ENCODE measurements around the gene MAFG. TPM values are rescaled to one million over a fixed set of nuclear protein-coding genes. Genes with fewer than 3 reads are reported as not detected.

The MAFG gene
- polyA plus RNA-seq, 1 of the 3 experiments (the other 2 are of a cell fraction): 38.7 TPM

DNA sequence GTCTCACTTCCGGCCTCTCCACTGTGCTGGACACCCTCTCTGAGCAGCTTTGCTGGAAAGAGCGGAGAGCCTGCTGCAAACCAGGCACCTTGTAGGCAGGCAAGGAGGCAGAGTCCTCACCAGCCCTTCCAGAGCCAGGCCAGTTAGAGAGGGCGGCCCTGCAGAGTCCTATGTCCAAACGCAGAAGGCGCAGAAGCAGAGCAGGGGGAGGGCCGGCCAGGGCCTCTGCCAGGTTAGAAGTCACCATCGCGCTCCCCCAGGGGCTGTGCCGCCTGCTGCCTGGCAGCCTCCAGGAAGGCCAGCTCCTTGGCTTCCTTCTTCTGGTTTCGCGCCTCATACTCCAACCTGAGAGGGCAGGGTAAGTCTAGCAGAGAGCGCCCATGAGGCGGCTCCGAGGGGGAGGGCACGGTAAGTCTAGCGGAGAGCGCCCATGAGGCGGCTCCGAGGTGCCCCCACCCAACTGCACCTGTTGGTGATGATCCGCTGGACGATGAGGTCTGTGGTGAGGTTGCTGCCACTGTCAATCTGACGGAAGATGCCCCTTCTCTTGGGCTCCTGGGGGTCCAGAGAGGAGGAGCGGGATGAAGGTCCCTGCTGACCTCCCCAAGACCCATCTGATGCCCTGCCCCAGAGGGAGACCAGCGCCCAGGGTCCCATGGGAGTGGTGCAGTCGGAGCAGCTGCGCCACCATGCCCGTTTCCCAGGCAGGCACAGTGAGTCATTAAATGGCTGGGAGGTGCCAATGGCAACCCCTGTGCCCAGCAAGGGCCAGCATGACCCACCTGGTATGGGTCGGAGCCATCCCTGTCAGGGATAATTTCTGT is 22.7 kb downstream of the MAFG start:
- Histone ChIP-seq H3K27ac (ENCODE audit: low read depth in 2 of 2, low read length in 1 of 2) (no peak overlapping the region), H3K36me3 (replicated peaks in 1 of 2; ENCODE audit: control insufficient read depth in 1 of 2, insufficient read depth in 2 of 2, low read length in 1 of 2) (peaks cover 6 to 57% of the 10 kb centered on the region in 2 experiments), H2AFZ (ENCODE audit: low read depth) (no peak overlapping the region), H3F3A (replicated peaks; ENCODE audit: insufficient read depth) (peaks cover 12% of the 10 kb centered on the region), H3K27me3 (ENCODE audit: insufficient read depth) (no peaks in the 10 kb centered on the region), H3K9me2 (no peaks in the 10 kb centered on the region), H3K9ac (no peak overlapping the region), H4K20me1 (ENCODE audit: insufficient read depth) (no peaks in the 10 kb centered on the region), H3K9me3 (no peaks in the 10 kb centered on the region), H3K4me1 (ENCODE audit: control insufficient read depth in 1 of 2, insufficient read depth in 2 of 2, low read depth in 1 of 2, low read length in 1 of 2) (peaks cover 0 to 10% of the 10 kb centered on the region in 2 experiments; a peak in 1 of 4 replicates), H3K79me2 (ENCODE audit: insufficient read depth) (no peaks in the 10 kb centered on the region), H3K4me2 (no peak overlapping the region), H3K4me3 (ENCODE audit: low read depth in 2 of 2, low read length in 1 of 2) (no peak overlapping the region)
- no peak for TF ChIP-seq TAF1 (IDR thresholded peaks at IDR 0.05; ENCODE audit: borderline replicate concordance, low read depth, low read length)
- no peak for TF ChIP-seq RCOR1 (IDR thresholded peaks at IDR 0.05; ENCODE audit: low read length)
- TF ChIP-seq MXI1 (IDR thresholded peaks at IDR 0.05; ENCODE audit: low read depth, low read length): no peak
- no peak for TF ChIP-seq POLR2AphosphoS5 (IDR thresholded peaks at IDR 0.05; ENCODE audit: low read depth, low read length)
- no peak for TF ChIP-seq FOXM1 (IDR thresholded peaks at IDR 0.05; ENCODE audit: low read depth)
- no peak for TF ChIP-seq YY1 (IDR thresholded peaks at IDR 0.05; ENCODE audit: low read depth)
- no peak for DNase-seq
- WGBS (ENCODE audit: low lambda C conversion rate): 92% methylated on average over 25 of the region's 28 CpGs
- ChIA-PET CTCF (interaction anchor here (1.2 kb wide), 1 partner anchor 55 kb away, joined by 3 read pairs; no protein-coding TSS in a partner anchor), POLR2A (interaction anchor here (0.6 kb wide), 1 partner anchor 193 kb away, joined by 3 read pairs; no protein-coding TSS in a partner anchor)

DNA sequence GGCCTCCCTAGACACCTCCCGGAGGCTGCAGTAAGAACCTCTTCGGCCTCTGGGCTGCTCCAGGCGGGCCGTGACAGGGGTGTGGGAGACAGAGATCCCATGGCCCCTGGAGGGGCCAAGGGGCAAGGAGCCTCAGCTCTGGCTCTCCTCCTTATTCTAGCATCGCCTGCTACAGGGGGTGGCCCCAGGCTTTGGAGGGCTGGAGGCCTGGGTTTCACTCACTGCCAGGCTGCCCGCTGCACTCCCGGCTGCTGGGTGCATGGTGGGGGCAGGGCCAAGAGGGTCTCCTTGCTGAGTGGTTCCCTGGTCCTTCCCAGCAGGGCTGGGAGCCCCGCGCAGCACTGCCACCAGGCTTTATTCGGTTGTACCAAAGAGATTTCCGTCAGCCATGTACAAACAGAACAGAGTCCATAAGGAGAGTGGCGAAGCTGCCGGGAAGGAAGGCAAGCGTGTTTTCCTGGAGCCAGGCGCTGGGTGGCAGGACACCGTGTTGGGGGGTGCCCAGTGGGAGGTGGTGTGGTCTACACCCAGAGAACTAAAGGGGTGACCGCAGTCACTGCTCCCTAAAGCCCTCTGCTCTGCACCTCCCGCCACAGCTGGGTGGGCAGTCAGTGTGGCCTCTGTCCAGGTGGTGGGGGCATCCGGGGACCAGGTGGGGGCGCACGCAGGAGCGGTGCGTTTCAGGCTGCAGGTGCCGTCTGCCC is 23.5 kb downstream of the MAFG start:
- Histone ChIP-seq H3F3A (replicated peaks; ENCODE audit: insufficient read depth) (peaks cover 12% of the 10 kb centered on the region), H3K27ac (ENCODE audit: low read depth in 2 of 2, low read length in 1 of 2) (no peak overlapping the region), H2AFZ (ENCODE audit: low read depth) (no peak overlapping the region), H3K4me2 (no peak overlapping the region), H3K79me2 (ENCODE audit: insufficient read depth) (no peaks in the 10 kb centered on the region), H4K20me1 (ENCODE audit: insufficient read depth) (0 out of 2 replicates have a peak, but pooled peaks cover 4% of the 10 kb centered on the region), H3K27me3 (ENCODE audit: insufficient read depth) (no peaks in the 10 kb centered on the region), H3K9me3 (no peaks in the 10 kb centered on the region), H3K9me2 (no peaks in the 10 kb centered on the region), H3K4me3 (ENCODE audit: low read depth in 2 of 2, low read length in 1 of 2) (no peak overlapping the region), H3K9ac (no peak overlapping the region), H3K36me3 (replicated peaks in 1 of 2; ENCODE audit: control insufficient read depth in 1 of 2, insufficient read depth in 2 of 2, low read length in 1 of 2) (peaks cover 10 to 62% of the 10 kb centered on the region in 2 experiments), H3K4me1 (ENCODE audit: control insufficient read depth in 1 of 2, insufficient read depth in 2 of 2, low read depth in 1 of 2, low read length in 1 of 2) (peaks cover 0 to 10% of the 10 kb centered on the region in 2 experiments; a peak in 1 of 4 replicates)
- no peak for DNase-seq
- CTCF ChIA-PET: interaction anchor here (0.5 to 2.3 kb wide), 3 partner anchors 14 to 56 kb away, joined by 3 to 8 read pairs (median 3); partner anchors contain the start of genes MAFG and SIRT7
- TF ChIP-seq TAF1 (IDR thresholded peaks at IDR 0.05; ENCODE audit: borderline replicate concordance, low read depth, low read length): no peak
- TF ChIP-seq, protein P1, sequence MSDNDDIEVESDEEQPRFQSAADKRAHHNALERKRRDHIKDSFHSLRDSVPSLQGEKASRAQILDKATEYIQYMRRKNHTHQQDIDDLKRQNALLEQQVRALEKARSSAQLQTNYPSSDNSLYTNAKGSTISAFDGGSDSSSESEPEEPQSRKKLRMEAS (IDR thresholded peaks at IDR 0.05; ENCODE audit: low read depth): no peak
- TF ChIP-seq, protein P2, sequence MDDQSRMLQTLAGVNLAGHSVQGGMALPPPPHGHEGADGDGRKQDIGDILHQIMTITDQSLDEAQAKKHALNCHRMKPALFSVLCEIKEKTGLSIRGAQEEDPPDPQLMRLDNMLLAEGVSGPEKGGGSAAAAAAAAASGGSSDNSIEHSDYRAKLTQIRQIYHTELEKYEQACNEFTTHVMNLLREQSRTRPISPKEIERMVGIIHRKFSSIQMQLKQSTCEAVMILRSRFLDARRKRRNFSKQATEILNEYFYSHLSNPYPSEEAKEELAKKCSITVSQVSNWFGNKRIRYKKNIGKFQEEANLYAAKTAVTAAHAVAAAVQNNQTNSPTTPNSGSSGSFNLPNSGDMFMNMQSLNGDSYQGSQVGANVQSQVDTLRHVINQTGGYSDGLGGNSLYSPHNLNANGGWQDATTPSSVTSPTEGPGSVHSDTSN (IDR thresholded peaks at IDR 0.05): no peak
- TF ChIP-seq ELF1 (IDR thresholded peaks at IDR 0.05): no peak
- no peak for TF ChIP-seq TCF12 (IDR thresholded peaks at IDR 0.05)
- TF ChIP-seq, protein P3, sequence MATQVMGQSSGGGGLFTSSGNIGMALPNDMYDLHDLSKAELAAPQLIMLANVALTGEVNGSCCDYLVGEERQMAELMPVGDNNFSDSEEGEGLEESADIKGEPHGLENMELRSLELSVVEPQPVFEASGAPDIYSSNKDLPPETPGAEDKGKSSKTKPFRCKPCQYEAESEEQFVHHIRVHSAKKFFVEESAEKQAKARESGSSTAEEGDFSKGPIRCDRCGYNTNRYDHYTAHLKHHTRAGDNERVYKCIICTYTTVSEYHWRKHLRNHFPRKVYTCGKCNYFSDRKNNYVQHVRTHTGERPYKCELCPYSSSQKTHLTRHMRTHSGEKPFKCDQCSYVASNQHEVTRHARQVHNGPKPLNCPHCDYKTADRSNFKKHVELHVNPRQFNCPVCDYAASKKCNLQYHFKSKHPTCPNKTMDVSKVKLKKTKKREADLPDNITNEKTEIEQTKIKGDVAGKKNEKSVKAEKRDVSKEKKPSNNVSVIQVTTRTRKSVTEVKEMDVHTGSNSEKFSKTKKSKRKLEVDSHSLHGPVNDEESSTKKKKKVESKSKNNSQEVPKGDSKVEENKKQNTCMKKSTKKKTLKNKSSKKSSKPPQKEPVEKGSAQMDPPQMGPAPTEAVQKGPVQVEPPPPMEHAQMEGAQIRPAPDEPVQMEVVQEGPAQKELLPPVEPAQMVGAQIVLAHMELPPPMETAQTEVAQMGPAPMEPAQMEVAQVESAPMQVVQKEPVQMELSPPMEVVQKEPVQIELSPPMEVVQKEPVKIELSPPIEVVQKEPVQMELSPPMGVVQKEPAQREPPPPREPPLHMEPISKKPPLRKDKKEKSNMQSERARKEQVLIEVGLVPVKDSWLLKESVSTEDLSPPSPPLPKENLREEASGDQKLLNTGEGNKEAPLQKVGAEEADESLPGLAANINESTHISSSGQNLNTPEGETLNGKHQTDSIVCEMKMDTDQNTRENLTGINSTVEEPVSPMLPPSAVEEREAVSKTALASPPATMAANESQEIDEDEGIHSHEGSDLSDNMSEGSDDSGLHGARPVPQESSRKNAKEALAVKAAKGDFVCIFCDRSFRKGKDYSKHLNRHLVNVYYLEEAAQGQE (IDR thresholded peaks at IDR 0.05; ENCODE audit: low read depth, low read length): no peak
- TF ChIP-seq, protein P4, sequence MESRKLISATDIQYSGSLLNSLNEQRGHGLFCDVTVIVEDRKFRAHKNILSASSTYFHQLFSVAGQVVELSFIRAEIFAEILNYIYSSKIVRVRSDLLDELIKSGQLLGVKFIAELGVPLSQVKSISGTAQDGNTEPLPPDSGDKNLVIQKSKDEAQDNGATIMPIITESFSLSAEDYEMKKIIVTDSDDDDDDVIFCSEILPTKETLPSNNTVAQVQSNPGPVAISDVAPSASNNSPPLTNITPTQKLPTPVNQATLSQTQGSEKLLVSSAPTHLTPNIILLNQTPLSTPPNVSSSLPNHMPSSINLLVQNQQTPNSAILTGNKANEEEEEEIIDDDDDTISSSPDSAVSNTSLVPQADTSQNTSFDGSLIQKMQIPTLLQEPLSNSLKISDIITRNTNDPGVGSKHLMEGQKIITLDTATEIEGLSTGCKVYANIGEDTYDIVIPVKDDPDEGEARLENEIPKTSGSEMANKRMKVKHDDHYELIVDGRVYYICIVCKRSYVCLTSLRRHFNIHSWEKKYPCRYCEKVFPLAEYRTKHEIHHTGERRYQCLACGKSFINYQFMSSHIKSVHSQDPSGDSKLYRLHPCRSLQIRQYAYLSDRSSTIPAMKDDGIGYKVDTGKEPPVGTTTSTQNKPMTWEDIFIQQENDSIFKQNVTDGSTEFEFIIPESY (IDR thresholded peaks at IDR 0.05; ENCODE audit: borderline replicate concordance, low read depth): no peak
- no peak for TF ChIP-seq MXI1 (IDR thresholded peaks at IDR 0.05; ENCODE audit: low read depth, low read length)
- TF ChIP-seq NRF1 (IDR thresholded peaks at IDR 0.05; ENCODE audit: low read depth, low read length): no peak
- TF ChIP-seq, protein P5, sequence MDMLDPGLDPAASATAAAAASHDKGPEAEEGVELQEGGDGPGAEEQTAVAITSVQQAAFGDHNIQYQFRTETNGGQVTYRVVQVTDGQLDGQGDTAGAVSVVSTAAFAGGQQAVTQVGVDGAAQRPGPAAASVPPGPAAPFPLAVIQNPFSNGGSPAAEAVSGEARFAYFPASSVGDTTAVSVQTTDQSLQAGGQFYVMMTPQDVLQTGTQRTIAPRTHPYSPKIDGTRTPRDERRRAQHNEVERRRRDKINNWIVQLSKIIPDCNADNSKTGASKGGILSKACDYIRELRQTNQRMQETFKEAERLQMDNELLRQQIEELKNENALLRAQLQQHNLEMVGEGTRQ (IDR thresholded peaks at IDR 0.05; ENCODE audit: borderline replicate concordance, low read depth, low read length): no peak
- TF ChIP-seq CHD2 (IDR thresholded peaks at IDR 0.05; ENCODE audit: low read length, partially characterized antibody): no peak
- no peak for TF ChIP-seq RAD21 (IDR thresholded peaks at IDR 0.05; ENCODE audit: low read length)
- WGBS (ENCODE audit: low lambda C conversion rate): 97% methylated on average over 20 of the region's 24 CpGs
- POLR2A ChIA-PET: no interaction called here
